HepG2 (cell line): Measurements from ENCODE around the gene FGD2. TPM values are rescaled to one million over a fixed set of nuclear protein-coding genes. Genes with fewer than 3 reads are reported as not detected.

Source experiments
- ARNT2 ChIP-seq: sonication (generic); formaldehyde crosslinking; IDR thresholded peaks from 2 replicates; pipeline ENCODE4 v1.8.0; 2022; ENCODE audit warnings: mild to moderate bottlenecking, low read depth, missing genetic modification reagents, moderate library complexity
- PATZ1 ChIP-seq: sonication (generic); formaldehyde crosslinking; IDR thresholded peaks from 2 replicates; pipeline ENCODE4 v1.4.0; 2020; ENCODE audit warnings: missing genetic modification reagents
- SRY ChIP-seq: sonication (generic); formaldehyde crosslinking; IDR thresholded peaks from 2 replicates; pipeline ENCODE4 v1.8.0; 2022; ENCODE audit warnings: mild to moderate bottlenecking, missing genetic modification reagents
- TARDBP ChIP-seq: sonication (generic); formaldehyde crosslinking; IDR thresholded peaks from 2 replicates; pipeline ENCODE4 v1.8.0; 2022; ENCODE audit warnings: mild to moderate bottlenecking, missing genetic modification reagents
- ZBTB38 ChIP-seq: sonication (generic); formaldehyde crosslinking; IDR thresholded peaks from 2 replicates; pipeline ENCODE4 v1.5.1; 2020; ENCODE audit warnings: mild to moderate bottlenecking, missing genetic modification reagents
- ZNF460 ChIP-seq: sonication (generic); formaldehyde crosslinking; IDR thresholded peaks from 2 replicates; pipeline ENCODE4 v1.5.1; 2020; ENCODE audit warnings: missing genetic modification reagents, mild to moderate bottlenecking, borderline replicate concordance
- ZNF501 ChIP-seq: sonication (generic); formaldehyde crosslinking; IDR thresholded peaks from 2 replicates; pipeline ENCODE4 v1.5.1; 2020; ENCODE audit warnings: mild to moderate bottlenecking, moderate library complexity, missing genetic modification reagents
- ZNF687 ChIP-seq: sonication (generic); formaldehyde crosslinking; IDR thresholded peaks from 2 replicates; pipeline ENCODE4 v1.5.1; 2020; ENCODE audit warnings: mild to moderate bottlenecking, missing genetic modification reagents, moderate library complexity
- ZNF772 ChIP-seq: sonication (generic); formaldehyde crosslinking; IDR thresholded peaks from 2 replicates; pipeline ENCODE4 v1.5.0; 2020; ENCODE audit warnings: mild to moderate bottlenecking, missing genetic modification reagents
- polyA plus RNA-seq, 8 experiments: library from polyadenylated mRNA; depleted of rRNA in 3 of 8; stranded (reverse) in 7 of 8; unstranded in 1 of 8; fragments of >200 nt; fragmentation: Illumina TruSeq in 4 of 8; extraction: Trizol in 4 of 8; gene quantifications; 2 replicates each; pipeline versions ENCODE4 v1.2.1 to v1.2.3, GENCODE V29; 2011 to 2016; ENCODE audit warnings: low read depth in 4 of 8, missing spikeins in 1 of 8, mixed read lengths in 1 of 8; ENCODE audit not compliant: insufficient read depth in 1 of 8
- total RNA-seq, 5 experiments: library from RNA; depleted of rRNA; stranded (reverse); fragments of >200 nt; fragmentation: Illumina TruSeq; extraction: Trizol; gene quantifications; 2 replicates each; pipeline ENCODE4 v1.2.3, GENCODE V29; 2016; ENCODE audit warnings: low read depth in 1 of 5
- TF ChIP-seq, protein P1 (sequence below): sonication (generic); formaldehyde crosslinking; IDR thresholded peaks from 2 replicates; pipeline ENCODE4 v1.9.0; 2022; ENCODE audit warnings: low read depth, missing genetic modification reagents

The FGD2 gene
- total and polyA plus RNA-seq, 2 of the 13 experiments (the other 11 are each of a cell fraction or from before 2014, with no cell fraction given) = not detected

GRCh38 chr6:37061157-37061804 is 55.8 kb downstream of the FGD2 start (continued):
- TF ChIP-seq PATZ1 (CRISPR knock-in tag) (0 out of 2 replicates have a peak, but pooled peaks have one; percentile 20), ZNF501 (CRISPR knock-in tag) (peak; percentile 85), TARDBP (CRISPR knock-in tag) (0 out of 2 replicates have a peak, but pooled peaks have one; percentile 18), SRY (CRISPR knock-in tag) (no peak), ZNF460 (no peak), ZBTB38 (CRISPR knock-in tag) (peak; percentile 62; the same call in 1 of the 2 replicates), ZNF772 (0 out of 2 replicates have a peak, but pooled peaks have one; percentile 5), ZNF687 (peak; percentile 74), ARNT2 (CRISPR knock-in tag) (0 out of 2 replicates have a peak, but pooled peaks have one; percentile 42)
- TF ChIP-seq, protein P1, sequence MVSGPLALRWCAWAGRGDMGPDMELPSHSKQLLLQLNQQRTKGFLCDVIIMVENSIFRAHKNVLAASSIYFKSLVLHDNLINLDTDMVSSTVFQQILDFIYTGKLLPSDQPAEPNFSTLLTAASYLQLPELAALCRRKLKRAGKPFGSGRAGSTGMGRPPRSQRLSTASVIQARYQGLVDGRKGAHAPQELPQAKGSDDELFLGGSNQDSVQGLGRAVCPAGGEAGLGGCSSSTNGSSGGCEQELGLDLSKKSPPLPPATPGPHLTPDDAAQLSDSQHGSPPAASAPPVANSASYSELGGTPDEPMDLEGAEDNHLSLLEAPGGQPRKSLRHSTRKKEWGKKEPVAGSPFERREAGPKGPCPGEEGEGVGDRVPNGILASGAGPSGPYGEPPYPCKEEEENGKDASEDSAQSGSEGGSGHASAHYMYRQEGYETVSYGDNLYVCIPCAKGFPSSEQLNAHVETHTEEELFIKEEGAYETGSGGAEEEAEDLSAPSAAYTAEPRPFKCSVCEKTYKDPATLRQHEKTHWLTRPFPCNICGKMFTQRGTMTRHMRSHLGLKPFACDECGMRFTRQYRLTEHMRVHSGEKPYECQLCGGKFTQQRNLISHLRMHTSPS (CRISPR knock-in tag) = peak; percentile 95
- TF ChIP-seq, all 625 proteins: peak for 15
